ENCODE results near the gene MACO1.
"Not testable (repeated sequence)": the region's sequence is repeated elsewhere in the genome, so short reads cannot be mapped to it uniquely, and the experiment has no call there.

MACO1 gene

DNA sequence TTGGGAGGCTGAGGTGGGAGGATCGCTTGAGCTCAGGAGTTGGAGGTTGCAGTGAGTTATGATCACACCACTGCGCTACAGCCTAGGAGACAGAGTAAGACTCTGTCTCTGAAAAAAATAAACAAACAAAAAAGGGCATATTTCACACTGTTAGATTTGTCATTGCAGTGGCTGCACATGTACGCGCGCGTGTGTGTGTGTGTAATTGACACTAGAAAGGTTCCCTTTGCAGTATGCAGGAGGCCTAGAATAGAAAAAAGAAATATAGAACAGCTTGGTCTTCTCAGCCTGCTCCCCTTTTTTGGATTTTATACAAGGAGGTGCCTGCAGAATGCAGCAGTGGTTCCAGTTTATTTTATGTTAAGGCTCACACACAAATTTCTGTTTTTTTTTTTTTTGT, 8.6 kb downstream of the MACO1 start:
- no peak for DNase-seq
- Histone ChIP-seq H3K9ac (ENCODE audit: low read length) (no peak overlapping the region), H3K27ac (ENCODE audit: low read length) (no peak overlapping the region), H3K9me2 (replicated peaks; ENCODE audit: insufficient read depth, low read length) (no peaks in the 10 kb centered on the region), H3K9me3 (replicated peaks; ENCODE audit: insufficient read depth, low read length) (no peaks in the 10 kb centered on the region), H3K79me2 (ENCODE audit: low read length) (peaks cover 47% of the 10 kb centered on the region), H3F3A (ENCODE audit: insufficient read depth, low read length) (peaks cover 8% of the 10 kb centered on the region; the same call in 1 of the 2 replicates), H2AFZ (ENCODE audit: low read length) (no peak overlapping the region), H4K20me1 (ENCODE audit: insufficient read depth, low read length) (no peaks in the 10 kb centered on the region), H3K4me3 (ENCODE audit: low read length) (no peak overlapping the region), H3K4me1 (ENCODE audit: low read length) (peaks cover 22% of the 10 kb centered on the region), H3K27me3 (replicated peaks; ENCODE audit: insufficient read depth, low read length) (no peaks in the 10 kb centered on the region), H3K4me2 (ENCODE audit: low read depth, low read length) (no peak overlapping the region), H3K36me3 (replicated peaks; ENCODE audit: insufficient read depth, low read length) (no peaks in the 10 kb centered on the region)
- TF ChIP-seq EZH2phosphoT487 (IDR thresholded peaks at IDR 0.05; ENCODE audit: low read length) (no peak), EZH2 (optimal IDR thresholded peaks at IDR 0.05; ENCODE audit: low read depth, low read length) (no peak)
- TF ChIP-seq, protein P1, sequence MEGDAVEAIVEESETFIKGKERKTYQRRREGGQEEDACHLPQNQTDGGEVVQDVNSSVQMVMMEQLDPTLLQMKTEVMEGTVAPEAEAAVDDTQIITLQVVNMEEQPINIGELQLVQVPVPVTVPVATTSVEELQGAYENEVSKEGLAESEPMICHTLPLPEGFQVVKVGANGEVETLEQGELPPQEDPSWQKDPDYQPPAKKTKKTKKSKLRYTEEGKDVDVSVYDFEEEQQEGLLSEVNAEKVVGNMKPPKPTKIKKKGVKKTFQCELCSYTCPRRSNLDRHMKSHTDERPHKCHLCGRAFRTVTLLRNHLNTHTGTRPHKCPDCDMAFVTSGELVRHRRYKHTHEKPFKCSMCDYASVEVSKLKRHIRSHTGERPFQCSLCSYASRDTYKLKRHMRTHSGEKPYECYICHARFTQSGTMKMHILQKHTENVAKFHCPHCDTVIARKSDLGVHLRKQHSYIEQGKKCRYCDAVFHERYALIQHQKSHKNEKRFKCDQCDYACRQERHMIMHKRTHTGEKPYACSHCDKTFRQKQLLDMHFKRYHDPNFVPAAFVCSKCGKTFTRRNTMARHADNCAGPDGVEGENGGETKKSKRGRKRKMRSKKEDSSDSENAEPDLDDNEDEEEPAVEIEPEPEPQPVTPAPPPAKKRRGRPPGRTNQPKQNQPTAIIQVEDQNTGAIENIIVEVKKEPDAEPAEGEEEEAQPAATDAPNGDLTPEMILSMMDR (IDR thresholded peaks at IDR 0.05; ENCODE audit: low read length): no peak

DNA sequence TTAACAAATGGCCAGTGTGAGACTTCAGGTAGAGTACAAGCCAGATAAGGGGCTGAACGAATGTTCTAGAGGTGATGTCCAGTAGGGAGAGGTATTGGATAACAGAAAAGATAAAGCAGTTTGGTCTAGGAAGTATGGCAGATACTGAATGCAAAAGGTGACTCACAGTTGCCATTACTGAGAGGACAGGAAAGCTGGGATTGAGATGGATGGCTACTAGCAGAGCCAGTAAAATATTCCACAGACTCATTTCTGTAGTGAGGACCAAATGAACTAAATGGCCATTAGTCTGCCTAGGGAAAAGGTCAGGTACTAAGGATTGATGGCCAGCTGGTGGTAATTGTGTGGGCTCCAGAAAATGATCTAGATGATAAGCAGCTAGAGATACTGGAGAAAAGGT, 11.5 kb downstream of the MACO1 start:
- H3F3A ChIP-seq (ENCODE audit: insufficient read depth, low read length): no peaks in the 10 kb centered on the region
- no peaks in the 10 kb centered on the region for H3K27me3 ChIP-seq (replicated peaks; ENCODE audit: insufficient read depth, low read length)
- H3K36me3 ChIP-seq (replicated peaks; ENCODE audit: insufficient read depth, low read length): no peaks in the 10 kb centered on the region
- H3K4me3 ChIP-seq (ENCODE audit: low read length): no peak overlapping the region
- H3K4me2 ChIP-seq (ENCODE audit: low read depth, low read length): no peak overlapping the region
- no peak for DNase-seq
- no peak overlapping the region for H3K27ac ChIP-seq (ENCODE audit: low read length)
- peaks cover 37% of the 10 kb centered on the region for H3K79me2 ChIP-seq (ENCODE audit: low read length)
- H3K9me3 ChIP-seq (replicated peaks; ENCODE audit: insufficient read depth, low read length): no peaks in the 10 kb centered on the region
- H3K9ac ChIP-seq (ENCODE audit: low read length): no peak overlapping the region
- no peaks in the 10 kb centered on the region for H3K9me2 ChIP-seq (replicated peaks; ENCODE audit: insufficient read depth, low read length)
- no peaks in the 10 kb centered on the region for H4K20me1 ChIP-seq (ENCODE audit: insufficient read depth, low read length)
- no peak overlapping the region for H2AFZ ChIP-seq (ENCODE audit: low read length)
- TF ChIP-seq, protein P1 (IDR thresholded peaks at IDR 0.05; ENCODE audit: low read length): no peak
- TF ChIP-seq EZH2 (optimal IDR thresholded peaks at IDR 0.05; ENCODE audit: low read depth, low read length): no peak
- TF ChIP-seq EZH2phosphoT487 (IDR thresholded peaks at IDR 0.05; ENCODE audit: low read length): no peak
- no peaks in the 10 kb centered on the region for H3K4me1 ChIP-seq (ENCODE audit: low read length)

DNA sequence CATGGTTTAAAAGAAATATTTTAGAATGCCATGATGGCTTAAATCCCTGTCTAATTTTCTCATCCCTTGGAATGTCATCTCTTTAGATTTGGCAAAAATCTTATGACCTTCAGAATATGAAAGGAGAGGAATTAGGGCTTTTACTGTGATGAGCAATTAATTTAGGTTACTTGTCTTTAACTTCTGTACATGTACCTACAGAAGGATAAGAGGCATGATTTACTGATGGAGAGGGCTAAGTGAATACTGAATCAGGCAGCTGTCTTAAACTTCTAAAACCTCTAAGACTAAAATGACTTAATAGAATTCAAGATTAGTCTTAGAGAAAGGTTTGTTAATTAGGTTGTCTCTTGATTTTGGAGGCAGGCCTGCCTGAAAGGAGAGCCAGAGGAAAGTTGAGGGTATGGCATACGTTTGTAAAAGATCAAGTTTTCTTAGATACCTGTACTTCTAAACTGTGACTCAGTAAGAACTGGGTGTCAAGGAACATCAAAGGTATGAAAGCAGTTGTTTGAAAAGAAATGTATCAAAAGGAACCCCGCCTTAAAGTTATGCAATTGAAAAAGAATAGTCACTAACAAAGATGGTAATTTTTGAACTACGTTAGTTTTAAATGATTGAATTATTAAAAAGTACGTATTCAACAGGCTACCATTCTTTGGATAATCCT, 12.5 kb downstream of the MACO1 start:
- H3K9ac ChIP-seq (ENCODE audit: low read length): no peak overlapping the region
- no peaks in the 10 kb centered on the region for H3F3A ChIP-seq (ENCODE audit: insufficient read depth, low read length)
- H3K36me3 ChIP-seq (replicated peaks; ENCODE audit: insufficient read depth, low read length): no peaks in the 10 kb centered on the region
- no peak for DNase-seq
- H3K79me2 ChIP-seq (ENCODE audit: low read length): peaks cover 29% of the 10 kb centered on the region
- no peak overlapping the region for H3K27ac ChIP-seq (ENCODE audit: low read length)
- H3K4me3 ChIP-seq (ENCODE audit: low read length): no peak overlapping the region
- H2AFZ ChIP-seq (ENCODE audit: low read length): no peak overlapping the region
- H3K9me2 ChIP-seq (replicated peaks; ENCODE audit: insufficient read depth, low read length): no peaks in the 10 kb centered on the region
- no peaks in the 10 kb centered on the region for H3K27me3 ChIP-seq (replicated peaks; ENCODE audit: insufficient read depth, low read length)
- H3K4me2 ChIP-seq (ENCODE audit: low read depth, low read length): no peak overlapping the region
- TF ChIP-seq, protein P1 (IDR thresholded peaks at IDR 0.05; ENCODE audit: low read length): no peak
- TF ChIP-seq EZH2phosphoT487 (IDR thresholded peaks at IDR 0.05; ENCODE audit: low read length): no peak
- TF ChIP-seq EZH2 (optimal IDR thresholded peaks at IDR 0.05; ENCODE audit: low read depth, low read length): no peak
- H3K9me3 ChIP-seq (replicated peaks; ENCODE audit: insufficient read depth, low read length): no peaks in the 10 kb centered on the region
- H3K4me1 ChIP-seq (ENCODE audit: low read length): no peaks in the 10 kb centered on the region
- no peaks in the 10 kb centered on the region for H4K20me1 ChIP-seq (ENCODE audit: insufficient read depth, low read length)

DNA sequence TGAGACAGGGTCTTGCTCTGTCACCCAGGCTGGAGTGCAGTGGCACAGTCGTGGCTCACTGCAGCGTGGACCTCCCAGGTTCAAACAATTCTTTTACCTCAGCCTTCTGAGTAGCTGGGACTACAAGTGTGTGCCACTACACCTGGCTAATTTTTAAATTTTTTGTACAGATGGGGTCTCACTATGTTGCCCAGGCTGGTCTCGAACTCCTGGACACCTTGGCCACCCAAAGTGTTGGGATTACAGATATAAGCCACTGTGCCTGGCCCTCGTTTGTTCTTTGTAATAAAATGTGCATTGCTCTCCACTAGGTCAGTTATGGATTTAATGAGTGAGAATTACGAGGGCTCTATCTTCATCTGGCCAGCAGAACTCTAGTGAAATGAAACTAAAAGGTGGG, 13.9 kb downstream of the MACO1 start:
- DNase-seq; H3K9me3 ChIP-seq (replicated peaks; ENCODE audit: insufficient read depth, low read length); H3K4me2 ChIP-seq (ENCODE audit: low read depth, low read length); H3K36me3 ChIP-seq (replicated peaks; ENCODE audit: insufficient read depth, low read length); H3K4me1 ChIP-seq (ENCODE audit: low read length); H3K27ac ChIP-seq (ENCODE audit: low read length); H3K9me2 ChIP-seq (replicated peaks; ENCODE audit: insufficient read depth, low read length); H3K4me3 ChIP-seq (ENCODE audit: low read length); H4K20me1 ChIP-seq (ENCODE audit: insufficient read depth, low read length); H3K27me3 ChIP-seq (replicated peaks; ENCODE audit: insufficient read depth, low read length); H2AFZ ChIP-seq (ENCODE audit: low read length); H3K9ac ChIP-seq (ENCODE audit: low read length); H3F3A ChIP-seq (ENCODE audit: insufficient read depth, low read length): not testable (repeated sequence)
- peaks cover 22% of the 10 kb centered on the region for H3K79me2 ChIP-seq (ENCODE audit: low read length)

Data from MM.1S (cell line).